NCI-H2107 treated with DMSO at 0.1 percent for 48 hours (cell line): Measurements from ENCODE around the gene KRTAP4-16.
"Not testable (repeated sequence)": the region's sequence is repeated elsewhere in the genome, so short reads cannot be mapped to it uniquely, and the experiment has no call there.

Source experiments
- DNase-seq: peaks from one replicate; lab custom pipeline; 2025; ENCODE audit not compliant: unreplicated experiment; lab: John Stamatoyannopoulos, UW

The KRTAP4-16 gene

DNA sequence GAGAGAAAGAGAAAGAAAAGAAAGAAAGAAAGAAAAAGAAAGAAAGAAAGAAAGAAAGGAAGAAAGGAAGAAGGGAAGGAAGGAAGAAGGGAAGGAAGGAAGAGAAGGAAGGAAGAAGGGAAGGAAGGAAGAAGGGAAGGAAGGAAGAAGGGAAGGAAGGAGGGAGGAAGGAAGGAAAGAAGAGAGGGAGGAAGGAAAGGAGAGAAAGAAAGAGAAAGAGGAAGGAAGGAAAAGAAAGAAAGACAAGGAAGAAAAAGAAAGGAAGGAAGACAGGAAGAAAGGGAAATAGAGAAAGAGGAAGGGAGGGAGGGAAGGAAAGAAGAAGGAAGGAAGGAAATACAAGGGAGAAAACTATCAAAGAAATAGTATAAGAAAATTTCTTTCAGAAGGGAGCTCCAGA lies 25.2 kb downstream of the KRTAP4-16 start:
- DNase-seq: no peak

DNA sequence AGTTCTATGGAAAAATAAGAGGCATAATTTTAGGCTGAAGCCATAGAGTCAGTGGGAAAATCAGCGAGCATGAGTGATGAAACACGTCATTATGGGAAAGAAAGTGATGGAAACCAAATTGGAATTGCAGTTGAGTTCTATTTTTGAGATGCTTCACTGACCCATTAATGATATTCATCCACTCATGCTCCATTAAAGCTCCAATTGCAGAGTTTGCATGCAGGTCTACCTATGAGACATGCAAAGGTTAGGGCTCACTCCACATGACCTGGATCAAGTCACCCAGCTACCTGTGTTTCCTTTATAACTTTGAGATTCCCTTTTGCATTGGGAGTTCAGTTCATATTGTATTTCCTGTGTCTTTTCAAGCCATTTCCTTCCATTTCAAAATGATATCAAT lies 28.3 kb downstream of the KRTAP4-16 start:
- DNase-seq: no peak

DNA sequence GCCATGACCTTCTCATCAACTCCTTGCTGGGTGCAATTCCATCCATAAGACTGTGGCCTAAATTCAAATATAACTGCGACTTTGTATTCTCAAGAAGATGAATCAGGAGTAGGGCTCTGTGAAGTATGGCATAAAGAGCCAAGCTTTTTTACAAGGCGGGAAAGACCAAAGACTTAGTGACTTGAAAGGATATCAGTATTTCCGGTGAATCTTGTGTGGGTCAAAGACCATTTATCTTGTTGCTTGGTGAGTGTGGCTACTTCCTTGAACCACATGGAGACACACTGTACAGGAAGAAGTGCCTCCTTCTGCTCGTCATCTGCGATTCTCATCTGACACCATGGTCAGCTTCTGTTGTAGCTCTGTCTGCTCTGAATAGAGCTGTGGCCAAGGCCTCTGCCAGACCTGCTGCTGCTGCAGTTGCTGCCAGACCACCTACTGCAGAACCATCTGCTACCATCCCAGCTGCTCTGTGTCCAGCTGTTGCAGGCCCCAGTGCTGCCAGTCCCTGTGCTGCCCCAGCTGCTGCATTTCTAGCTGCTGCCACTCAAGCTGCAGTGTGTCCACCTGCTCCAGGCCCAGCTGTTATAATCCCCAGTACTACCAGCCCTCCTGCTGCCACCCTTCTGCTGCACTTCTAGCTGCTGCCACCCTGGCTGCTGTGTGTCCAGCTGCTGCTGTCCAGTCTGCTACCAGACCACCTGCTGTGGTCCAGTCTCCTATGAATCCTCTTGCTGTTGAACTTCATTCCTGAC lies 30.2 kb downstream of the KRTAP4-16 start:
- DNase-seq: no peak

DNA sequence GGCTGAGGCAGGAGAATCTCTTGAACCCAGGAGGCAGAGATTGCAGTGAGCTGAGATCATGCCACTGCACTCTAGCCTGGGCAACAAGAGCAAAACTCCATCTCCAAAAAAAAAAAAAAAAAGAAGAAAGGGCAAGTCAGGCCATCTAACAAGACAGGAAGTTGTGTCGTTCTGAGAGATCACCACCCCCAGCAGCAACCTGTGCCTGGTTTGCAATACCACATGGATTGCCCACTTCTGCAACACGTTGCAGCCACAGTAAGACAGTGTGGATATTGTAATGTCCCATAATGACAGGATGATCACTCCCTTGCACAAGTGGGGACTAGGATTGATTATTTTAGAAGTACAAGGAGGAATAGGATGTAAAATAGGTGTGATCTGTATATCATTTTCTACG lies 33.0 kb downstream of the KRTAP4-16 start:
- no peak for DNase-seq

DNA sequence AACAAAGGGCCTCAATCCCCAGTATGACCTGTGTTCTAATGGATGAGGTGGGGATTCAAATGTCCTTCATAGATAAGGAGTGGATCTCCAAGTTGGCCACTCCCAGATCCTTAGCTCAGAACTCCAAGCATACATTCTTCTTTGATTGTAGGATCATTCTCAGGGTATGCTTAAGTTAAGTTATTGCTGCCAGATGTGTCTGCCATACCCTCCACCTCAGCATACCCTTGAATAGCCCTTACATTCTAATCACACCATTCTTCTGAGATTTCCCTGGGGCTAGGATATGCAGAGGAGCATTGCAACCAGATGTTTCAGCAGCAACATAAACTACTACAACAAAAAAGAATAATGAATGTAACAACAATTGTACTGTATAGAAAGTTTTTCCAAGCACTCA lies 34.7 kb downstream of the KRTAP4-16 start:
- DNase-seq: no peak

DNA sequence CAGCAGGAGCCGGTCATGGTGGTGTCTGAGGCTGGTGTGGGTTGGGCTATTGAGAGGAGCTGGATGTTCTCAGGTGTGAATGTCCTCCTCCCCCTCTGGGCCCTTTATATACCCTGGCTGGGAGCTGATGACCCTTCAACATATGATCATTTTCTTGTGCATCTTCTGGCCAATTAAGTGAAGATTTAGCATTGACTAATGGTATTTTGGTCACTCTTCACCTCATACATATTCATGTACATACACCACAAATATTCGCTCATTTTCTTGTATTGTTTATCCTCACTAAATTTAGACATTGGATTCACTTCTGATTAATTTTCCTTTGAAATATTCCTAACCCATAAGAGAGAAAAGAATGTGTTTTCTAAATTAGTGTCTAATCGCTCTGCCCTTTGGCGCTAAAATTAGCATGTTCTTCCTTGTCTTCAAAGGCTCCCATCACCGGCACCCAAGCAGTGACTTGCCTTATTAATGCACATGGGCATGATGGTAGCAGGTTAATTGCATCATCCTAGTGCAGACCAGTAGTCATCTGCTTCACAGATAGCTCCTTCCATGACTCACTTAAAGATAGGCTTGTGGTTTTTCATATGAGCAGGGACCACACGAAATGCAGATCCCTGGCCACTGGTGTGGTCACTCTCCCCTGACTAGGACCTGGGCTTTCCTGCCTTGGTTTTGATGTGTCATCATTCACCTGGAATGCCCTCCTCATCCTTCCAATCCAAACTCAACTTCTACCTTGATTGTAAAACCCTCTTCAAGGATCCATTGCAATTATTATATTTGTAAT lies 36.0 kb downstream of the KRTAP4-16 start, which contains the start of gene KRTAP2-4:
TSS of gene KRTAP2-4 (minus strand) at position 51 of the 796 bp plus-strand sequence. CDS start at position 17, 34 bp downstream.
- no peak for DNase-seq

DNA sequence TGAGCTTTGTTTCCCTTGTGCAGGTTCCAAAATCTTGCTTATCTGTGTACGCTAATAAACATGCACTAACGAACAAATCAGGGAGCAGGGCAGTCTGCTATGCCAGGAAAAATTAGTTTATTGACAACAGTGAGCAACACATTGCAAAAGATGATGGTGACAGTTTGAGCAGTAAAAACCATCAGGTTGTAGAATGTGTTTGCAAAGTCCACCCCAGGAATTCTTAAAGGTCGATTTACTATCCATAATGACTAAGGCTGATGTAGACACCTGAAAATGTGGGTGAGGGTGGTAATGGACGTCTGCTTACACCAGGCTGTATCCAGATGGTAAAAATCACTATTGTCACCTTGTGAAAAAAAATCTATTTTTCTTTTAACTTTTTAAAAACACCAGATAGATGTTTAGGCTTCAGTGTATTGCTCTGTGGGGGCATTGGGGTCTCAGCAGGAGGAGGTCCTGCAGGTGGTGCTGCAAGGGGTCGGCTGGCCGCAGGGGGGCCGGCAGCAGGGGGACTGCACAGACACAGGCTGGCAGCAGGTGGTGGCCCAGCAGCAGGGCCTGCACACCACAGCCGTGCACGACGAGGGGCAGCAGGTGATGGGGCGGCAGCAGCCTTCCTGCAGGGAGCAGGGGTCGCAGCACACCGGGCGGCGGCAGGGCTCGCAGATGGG lies 36.9 kb downstream of the KRTAP4-16 start:
- DNase-seq: not testable (repeated sequence)

DNA sequence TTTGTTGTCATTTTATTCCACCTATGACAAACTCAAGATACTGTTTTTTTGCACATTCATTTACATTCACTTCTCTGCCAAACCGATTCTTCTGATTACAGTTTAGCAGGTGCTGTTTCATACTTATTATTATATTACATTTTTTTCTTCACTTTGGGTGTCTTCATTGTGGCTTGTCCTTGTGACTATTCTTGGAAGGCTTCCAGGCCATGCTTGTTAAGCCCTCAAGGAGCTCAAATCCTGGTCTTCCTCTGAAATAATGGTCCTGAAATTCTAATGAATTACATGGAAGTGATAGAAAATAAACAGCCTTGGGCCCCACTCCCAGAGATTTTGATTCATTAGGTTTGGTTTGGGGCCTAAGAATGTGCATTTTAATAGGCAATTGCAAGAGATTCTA lies 37.7 kb downstream of the KRTAP4-16 start:
- no peak for DNase-seq

DNA sequence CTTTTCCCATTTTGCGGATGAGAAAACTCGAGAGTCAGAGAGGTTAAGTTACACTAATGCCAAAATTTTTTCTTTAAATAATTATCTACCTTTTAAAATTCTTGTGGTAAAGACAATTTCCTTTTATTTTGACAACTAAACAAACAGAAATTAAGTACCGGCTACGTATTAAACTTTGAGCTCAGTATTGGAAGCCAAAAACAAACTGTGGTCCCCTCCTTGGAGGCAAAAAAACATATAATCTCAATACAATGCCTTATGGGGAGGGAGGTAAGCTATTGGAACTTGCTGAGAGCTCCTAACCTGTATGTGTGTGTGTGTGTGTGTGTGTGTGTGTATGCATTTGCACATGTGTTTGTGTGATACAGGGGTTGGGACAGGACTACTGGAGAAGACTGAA lies 38.6 kb downstream of the KRTAP4-16 start:
- DNase-seq: no peak

DNA sequence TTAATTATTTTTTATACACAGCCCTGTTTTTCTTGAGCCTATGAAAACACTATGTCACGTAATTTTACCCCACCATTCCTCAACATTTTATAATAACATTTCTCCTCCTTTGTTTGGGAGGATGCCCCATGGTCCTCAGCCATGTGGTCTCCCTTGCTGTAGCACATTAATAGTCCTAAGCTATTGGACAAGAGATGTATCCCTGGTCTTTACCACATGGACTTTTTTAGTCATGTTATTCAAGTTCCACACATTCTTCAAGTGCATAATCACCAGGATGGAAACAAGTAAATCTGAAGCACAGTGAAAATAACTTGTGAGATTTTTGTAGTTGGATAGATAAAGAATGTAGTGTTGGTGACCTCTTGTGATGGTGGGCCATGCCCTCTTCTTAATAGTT lies 40.0 kb downstream of the KRTAP4-16 start:
- DNase-seq: no peak

DNA sequence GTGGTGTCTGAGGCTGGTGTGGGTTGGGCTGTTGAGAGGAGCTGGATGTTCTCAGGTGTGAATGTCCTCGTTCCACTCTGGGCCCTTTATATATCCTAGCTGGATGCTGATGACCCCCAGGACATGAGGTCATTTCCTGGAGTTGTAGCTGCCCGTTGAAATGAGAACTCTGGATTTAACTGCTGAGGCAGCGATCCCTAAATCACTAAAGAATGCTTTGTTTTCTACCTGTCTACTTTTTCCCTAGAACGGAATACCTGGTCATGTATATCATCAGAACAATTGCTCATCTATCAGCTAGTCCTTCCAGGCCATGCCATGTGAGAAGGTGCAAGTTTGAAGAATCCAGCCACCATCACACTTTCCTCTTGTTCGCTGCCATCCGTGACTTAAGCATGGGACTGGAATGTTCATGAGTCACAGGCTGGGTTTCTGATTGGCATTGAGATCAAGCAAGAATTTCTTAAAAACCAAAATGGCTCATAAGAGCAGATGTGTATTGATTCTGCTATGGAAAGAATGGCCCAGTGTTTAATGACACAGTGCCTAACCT lies 41.9 kb downstream of the KRTAP4-16 start, which contains the start of gene KRTAP2-3:
TSS of gene KRTAP2-3 (minus strand) at position 63 of the 553 bp plus-strand sequence. CDS start 64 bp downstream, outside the sequence.
- DNase-seq: no peak

DNA sequence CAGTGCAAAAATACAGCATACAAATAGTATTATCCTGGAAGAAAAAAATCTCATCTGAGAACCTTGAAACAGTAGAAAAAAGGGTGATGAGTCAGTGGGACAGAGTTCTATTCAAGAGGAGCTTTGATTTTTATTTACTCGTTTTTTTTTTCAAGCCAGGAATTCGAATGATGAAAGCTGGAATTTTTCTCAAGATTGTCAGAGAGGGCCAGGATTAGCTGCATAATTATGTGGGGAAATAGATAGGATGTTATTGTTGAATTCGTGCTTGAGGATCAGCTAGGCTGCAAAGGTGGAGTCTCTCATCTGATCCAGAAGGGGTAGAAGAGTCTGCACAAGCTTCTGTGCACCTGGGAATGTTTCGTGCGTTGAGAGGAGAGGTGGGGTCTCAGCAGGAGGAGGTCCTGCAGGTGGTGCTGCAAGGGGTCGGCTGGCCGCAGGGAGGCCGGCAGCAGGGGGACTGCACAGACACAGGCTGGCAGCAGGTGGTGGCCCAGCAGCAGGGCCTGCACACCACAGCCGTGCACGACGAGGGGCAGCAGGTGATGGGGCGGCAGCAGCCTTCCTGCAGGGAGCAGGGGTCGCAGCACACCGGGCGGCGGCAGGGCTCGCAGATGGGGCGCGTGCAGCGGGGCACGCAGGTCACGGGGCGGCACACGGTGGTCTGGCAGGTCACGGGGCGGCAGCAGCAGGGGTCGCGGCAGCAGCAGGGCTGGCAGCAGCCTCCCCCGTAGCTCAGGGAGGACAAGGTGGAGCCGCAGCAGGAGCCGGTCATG lies 42.5 kb downstream of the KRTAP4-16 start:
- DNase-seq: not testable (repeated sequence)

DNA sequence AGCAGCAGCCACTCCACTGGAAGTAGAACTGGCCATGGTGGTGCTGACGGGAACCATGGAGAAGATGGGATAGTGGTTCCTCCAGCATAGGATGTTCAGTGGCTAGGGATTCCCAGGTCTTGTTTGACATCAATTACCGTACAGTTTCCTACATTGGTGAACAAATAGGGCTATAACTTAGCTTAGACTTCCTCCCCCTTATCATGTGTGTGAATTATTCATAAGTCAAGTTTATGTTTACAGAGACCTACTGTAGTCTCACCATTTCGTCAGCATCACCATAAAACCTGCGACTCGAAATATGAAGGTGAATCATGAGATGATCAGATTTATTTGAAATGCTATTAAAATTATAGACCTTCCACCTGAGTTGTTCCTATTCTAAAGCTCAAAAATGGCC lies 43.3 kb downstream of the KRTAP4-16 start:
- DNase-seq: no peak

DNA sequence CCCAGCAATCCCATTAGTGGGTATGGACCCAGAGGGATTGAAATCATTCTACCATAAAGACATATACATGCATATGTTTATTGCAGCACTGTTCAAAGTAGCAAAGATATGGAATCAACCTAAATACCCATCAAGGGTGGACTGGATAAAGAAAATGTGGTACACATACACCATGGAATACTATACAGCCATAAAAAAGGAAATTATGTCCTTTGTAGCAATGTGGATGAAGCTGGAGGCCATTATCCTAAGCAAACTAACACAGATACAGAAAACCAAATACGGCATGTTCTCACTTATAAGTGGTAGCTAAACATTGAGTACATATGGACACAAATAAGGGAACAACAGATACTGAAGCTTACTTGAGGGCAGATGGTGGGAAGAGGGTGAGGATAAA lies 44.5 kb downstream of the KRTAP4-16 start:
- DNase-seq: no peak

DNA sequence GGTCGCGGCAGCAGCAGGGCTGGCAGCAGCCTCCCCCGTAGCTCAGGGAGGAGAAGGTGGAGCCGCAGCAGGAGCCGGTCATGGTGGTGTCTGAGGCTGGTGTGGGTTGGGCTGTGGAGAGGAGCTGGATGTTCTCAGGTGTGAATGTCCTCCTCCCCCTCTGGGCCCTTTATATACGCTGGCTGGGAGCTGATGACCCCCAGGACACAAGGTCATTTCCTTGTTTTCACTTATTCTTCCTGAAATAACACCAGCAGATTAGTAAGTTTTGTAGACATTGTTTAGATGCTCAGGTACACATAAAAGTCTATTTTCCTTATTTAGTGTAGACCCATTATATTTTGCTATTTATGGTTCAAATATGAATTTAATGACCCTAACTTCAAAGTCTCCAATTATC lies 46.9 kb downstream of the KRTAP4-16 start, which contains the start of gene KRTAP2-2:
TSS of gene KRTAP2-2 (minus strand) at position 101 of the 400 bp plus-strand sequence. CDS start at position 82, 19 bp downstream.
- not testable (repeated sequence) for DNase-seq

DNA sequence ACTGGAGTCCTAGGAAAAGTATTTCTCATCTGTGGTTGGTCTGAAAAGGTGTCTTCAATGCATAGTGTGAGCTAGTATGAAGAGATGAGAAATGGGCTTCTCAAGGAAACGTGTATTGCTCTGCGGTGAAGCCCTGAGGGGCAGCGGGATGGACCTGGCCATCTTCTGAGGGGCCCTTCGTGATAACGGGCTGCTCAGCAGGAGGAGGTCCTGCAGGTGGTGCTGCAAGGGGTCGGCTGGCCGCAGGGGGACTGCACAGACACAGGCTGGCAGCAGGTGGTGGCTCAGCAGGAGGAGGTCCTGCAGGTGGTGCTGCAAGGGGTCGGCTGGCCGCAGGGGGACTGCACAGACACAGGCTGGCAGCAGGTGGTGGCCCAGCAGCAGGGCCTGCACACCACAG lies 47.5 kb downstream of the KRTAP4-16 start:
- DNase-seq: not testable (repeated sequence)

DNA sequence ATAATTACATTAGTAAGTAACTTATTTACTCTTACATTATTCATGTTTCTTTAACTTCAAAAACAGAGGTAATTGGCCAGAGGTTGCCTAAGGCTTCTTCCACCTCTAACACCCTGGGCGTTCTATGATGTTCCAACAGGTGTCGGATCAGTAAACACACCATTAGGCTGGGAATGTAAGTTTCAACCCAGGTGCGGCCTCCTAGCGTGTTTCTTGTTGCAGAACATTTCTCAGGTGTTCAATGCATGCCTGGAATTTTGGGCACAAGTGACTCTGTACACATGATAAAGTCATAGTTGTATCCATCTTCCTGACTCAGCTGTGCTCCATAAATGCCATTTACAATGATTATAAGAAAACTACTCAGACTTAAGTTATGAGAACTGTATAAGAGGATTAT lies 48.0 kb downstream of the KRTAP4-16 start:
- no peak for DNase-seq

DNA sequence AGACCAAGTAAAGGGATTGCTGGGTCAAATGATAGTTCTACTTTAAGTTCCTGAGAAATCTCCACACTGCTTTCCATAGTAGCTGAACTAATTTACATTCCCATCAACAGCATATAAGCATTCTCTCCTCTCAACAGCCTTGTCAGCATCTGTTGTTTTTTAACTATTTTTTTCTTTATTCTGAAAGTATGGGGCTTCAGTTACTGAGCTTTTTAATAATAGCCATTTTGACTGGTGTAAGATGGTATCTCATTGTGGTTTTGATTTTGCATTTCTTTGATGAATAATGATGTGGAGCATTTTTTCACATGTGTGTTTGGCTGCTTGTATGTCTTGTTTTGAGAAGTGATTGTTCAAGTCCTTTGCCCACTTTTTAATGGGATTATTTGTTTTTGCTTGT lies 49.4 kb downstream of the KRTAP4-16 start:
- DNase-seq: no peak
